Cortex of kidney (tissue), 1 donor: ENCODE measurements around the gene TCEAL8.
A peak's percentile ranks its signal among the peaks of the same experiment; 100 is the strongest.

Source experiments
- DNase-seq: peaks from one replicate; lab custom pipeline; 2025; lab: John Stamatoyannopoulos, UW

TCEAL8 gene

DNA sequence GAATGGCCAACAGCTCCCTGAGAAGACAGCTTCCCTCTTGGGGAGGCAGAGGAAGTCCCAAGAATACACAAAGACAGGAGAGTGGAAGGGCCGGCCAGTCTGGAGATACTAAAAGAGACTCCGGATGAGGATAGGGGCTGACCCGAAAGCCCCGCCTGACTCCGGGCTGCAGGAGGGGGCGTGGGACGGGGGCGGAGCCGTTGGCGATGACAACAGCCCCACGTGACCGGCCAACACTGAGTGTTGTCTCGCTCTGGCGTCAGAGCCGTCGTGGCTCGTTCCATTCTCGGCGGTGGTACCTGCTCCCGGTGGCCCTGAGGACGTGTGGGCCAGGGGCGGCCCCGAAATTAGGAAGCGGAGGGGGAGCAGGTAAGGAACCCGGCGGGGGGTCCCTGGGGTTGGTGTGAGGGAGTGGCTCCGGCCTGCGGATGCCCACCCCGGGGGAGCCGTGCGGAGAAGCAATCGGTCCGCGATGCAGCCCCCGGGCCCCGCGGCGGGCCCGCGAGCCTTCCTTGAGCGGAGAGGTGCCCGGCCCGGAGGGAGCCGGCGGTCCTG lies 40.0 kb downstream of the TCEAL8 start, which contains the start of gene BEX4:
Gene BEX4 (plus strand): TSS at position 239 of the 555 bp plus-strand sequence. CDS start 1,046 bp downstream, outside the sequence.
- peak; percentile 5 for DNase-seq

DNA sequence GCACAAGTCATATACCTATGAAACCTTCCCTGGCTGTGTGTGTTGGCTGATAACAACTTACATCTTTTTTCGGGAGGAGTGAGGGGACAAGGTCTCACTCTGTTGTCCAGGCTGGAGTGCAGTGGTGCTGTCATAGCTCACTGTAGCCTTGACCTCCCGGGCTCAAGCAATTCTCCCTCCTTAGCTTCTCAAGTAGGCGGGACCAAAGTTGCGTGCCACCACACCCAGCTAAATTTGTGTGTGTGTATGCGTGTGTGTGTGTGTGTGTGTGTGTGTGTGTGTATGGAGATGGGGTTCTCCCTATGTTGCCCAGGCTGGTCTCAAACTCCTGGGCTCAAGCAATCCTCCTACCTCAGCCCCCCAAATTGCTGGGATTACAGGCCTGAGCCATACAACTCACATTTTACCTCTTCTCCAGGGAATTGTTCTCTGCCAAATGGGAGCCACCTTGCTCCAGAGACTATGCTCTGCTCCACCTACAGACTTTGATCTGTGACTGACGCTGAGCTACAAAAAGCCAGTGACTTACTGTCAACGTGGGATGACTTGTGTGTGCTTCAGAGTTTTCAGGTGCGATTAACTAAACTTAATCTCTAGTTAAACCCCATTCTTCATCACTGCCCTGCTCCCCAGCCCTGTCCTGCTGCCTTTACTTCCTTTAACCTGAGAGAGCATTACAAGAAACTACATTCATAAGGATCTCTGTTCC lies 42.1 kb downstream of the TCEAL8 start:
- DNase-seq: no peak

DNA sequence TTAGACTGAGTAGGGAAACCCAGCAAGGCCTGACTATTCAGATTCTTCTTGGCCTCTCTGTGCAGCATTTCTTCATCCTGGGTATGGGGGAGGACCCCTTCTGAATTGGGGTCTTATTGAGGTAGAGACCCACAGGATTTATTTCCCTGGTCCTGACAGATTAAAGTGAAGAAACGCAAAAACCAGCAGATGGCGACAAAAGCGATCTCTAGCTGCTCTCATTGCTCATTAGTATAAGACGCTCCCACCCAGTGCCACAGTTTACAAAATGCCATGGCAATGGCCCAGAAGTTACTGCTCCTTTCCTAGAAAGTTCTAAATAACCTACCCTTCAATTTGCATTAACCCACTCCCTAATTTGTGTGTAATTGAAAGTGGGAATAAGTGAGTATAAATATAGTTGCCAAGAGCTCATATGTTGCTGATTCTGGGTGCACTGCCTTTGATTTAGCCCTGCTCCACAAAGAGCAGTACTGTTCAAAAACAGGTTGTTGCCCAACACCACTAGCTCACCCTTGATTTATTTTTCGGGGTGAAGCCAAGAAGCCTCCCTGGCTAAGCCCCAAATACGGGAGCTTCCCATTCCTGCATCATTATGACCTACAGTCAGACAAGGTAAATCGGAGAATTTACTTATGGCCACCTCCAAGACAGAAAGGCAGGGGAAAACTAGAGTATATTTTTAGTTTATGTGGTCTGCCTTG lies 43.8 kb downstream of the TCEAL8 start:
- DNase-seq: no peak

DNA sequence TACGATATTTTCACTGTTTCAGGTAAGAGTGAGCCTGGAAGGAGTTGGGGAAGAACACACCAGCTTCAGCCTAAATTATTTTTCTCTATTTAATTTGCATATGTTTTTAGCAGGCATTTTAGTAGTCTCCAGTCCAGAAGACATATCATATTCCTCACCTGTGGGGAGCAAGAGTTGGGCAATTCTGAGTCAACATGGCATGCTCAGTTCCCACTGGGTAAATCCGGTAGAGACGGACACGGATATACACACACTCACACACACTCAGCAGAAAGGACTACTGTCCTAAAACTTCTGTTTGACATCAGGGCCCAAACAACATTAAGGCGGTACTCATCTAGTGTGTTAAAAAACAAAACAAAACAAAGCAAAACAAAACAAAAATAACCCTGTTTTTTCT lies 44.9 kb downstream of the TCEAL8 start:
- DNase-seq: no peak
